Stimulated activated CD4-positive, alpha-beta T cell treated with anti-CD3 and anti-CD28 coated beads, Interleukin-15, amount 100 ng/mL, for 24 hours (primary cell): ENCODE results near the gene ANKRD40.

Experiments
- DNase-seq: peaks from one replicate; pipeline ENCODE4 v3.0.0-alpha.2; 2020

The ANKRD40 gene

DNA sequence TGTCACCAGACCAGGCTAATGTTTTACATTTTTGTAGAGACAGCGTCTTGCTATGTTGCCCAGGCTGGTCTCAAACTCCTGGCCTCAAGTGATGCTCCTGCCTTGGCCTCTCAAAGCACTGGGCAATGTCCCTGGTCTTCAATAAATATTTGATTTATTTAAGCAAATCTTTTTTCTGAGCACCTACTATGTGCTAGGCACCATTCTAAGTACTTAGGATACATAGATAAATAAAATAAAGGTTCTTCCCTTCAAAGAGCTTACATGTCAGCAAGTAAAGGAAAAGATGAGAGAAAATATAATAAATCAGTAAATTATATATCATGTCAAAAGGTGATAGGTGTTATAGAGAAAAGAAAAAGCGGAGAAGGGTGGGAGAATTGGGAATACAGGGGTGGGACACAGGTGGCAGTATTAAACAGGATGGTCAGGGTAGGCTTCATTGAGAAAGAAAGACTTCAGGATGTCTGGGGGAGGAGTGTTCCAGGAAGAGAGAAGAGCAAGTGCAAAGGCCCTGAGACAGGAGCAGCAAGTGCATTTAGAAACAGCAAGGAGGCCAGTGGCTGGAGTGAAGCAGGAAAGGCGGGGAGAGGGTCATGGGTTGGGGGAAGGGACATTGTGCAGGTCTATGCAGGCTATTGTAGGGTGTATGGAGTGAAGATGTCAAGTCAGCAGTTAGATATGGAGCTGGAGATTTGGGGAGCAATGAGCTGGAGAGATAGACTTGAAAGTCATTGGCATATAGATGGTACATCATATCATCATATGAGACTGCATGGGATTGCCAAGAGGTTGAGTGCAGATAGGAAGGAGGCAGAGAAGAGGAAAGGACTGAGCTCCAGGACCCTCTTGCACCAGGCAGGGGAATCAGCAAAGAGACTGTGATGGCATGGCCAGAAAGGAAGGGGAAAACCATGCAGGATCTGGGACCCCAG is 61.7 kb downstream of the ANKRD40 start:
- no peak for DNase-seq
